Stimulated activated CD8-positive, alpha-beta memory T cell treated with anti-CD3 and anti-CD28 coated beads, Interleukin-12 subunit alpha, Interleukin-12 subunit beta, amount 100 ng/mL, for 24 hours (primary cell): Measurements from ENCODE around the gene ECPAS.
"Not testable (repeated sequence)": the region's sequence is repeated elsewhere in the genome, so short reads cannot be mapped to it uniquely, and the experiment has no call there.

Source experiments
- DNase-seq: peaks from one replicate; pipeline ENCODE4 v3.0.0-alpha.2; 2020; ENCODE audit errors: extremely low read depth

Gene ECPAS

GRCh38 chr9:111423389-111423788 lies 60.8 kb downstream of the ECPAS start:
- DNase-seq: no peak

- no peak for DNase-seq
Measured at GRCh38 chr9:111414406-111414805, 69.8 kb downstream of the ECPAS start.

- no peak for DNase-seq
Measured at GRCh38 chr9:111413996-111414395, 70.2 kb downstream of the ECPAS start.

GRCh38 chr9:111412280-111412679 lies 71.9 kb downstream of the ECPAS start:
- no peak for DNase-seq

GRCh38 chr9:111411266-111411665 lies 72.9 kb downstream of the ECPAS start:
- no peak for DNase-seq

GRCh38 chr9:111407813-111408212 lies 76.4 kb downstream of the ECPAS start:
- no peak for DNase-seq

- DNase-seq: no peak
Measured at GRCh38 chr9:111405701-111406100, 78.5 kb downstream of the ECPAS start.

- not testable (repeated sequence) for DNase-seq
Measured at GRCh38 chr9:111401486-111401885, 82.7 kb downstream of the ECPAS start.

- DNase-seq: no peak
Measured at GRCh38 chr9:111400564-111400898, 83.7 kb downstream of the ECPAS start.

GRCh38 chr9:111399772-111400563 lies 84.2 kb downstream of the ECPAS start:
- DNase-seq: no peak

GRCh38 chr9:111399211-111399739 lies 84.9 kb downstream of the ECPAS start:
- no peak for DNase-seq

- no peak for DNase-seq
Measured at GRCh38 chr9:111393971-111394370, 90.2 kb downstream of the ECPAS start.

- no peak for DNase-seq
Measured at GRCh38 chr9:111389406-111389805, 94.8 kb downstream of the ECPAS start.

GRCh38 chr9:111386386-111386785 lies 97.8 kb downstream of the ECPAS start:
- no peak for DNase-seq

GRCh38 chr9:111381006-111381405 lies 103.2 kb downstream of the ECPAS start:
- DNase-seq: no peak

GRCh38 chr9:111375817-111376564 lies 108.2 kb downstream of the ECPAS start:
- no peak for DNase-seq

- no peak for DNase-seq
Measured at GRCh38 chr9:111375062-111375461, 109.1 kb downstream of the ECPAS start.

- DNase-seq: no peak
Measured at GRCh38 chr9:111372297-111372696, 111.9 kb downstream of the ECPAS start.

GRCh38 chr9:111366978-111367377 lies 117.2 kb downstream of the ECPAS start:
- DNase-seq: no peak

- no peak for DNase-seq
Measured at GRCh38 chr9:111362526-111362925, 121.7 kb downstream of the ECPAS start.

GRCh38 chr9:111360881-111361280 lies 123.3 kb downstream of the ECPAS start:
- no peak for DNase-seq

GRCh38 chr9:111356481-111357244 lies 127.5 kb downstream of the ECPAS start:
- DNase-seq: no peak
